ENCODE measurements around the gene ADGRF5. TPM values are rescaled to one million over a fixed set of nuclear protein-coding genes. Genes with fewer than 3 reads are reported as not detected.

The ADGRF5 gene
- total and polyA plus RNA-seq, 8 donors, result 2.2 to 7.6 (median 4.0) TPM

- Histone ChIP-seq H3K27me3 (no peaks in the 10 kb centered on the region), H3K36me3 (no peaks in the 10 kb centered on the region), H3K4me3 (no peak overlapping the region), H3K9me3 (no peaks in the 10 kb centered on the region), H3K4me1 (no peaks in the 10 kb centered on the region), H3K27ac (no peak overlapping the region)
- no peak for TF ChIP-seq CTCF (IDR thresholded peaks at IDR 0.05)
- DNase-seq (no peak), ATAC-seq (no peak), FAIRE-seq (no peak)
- intact Hi-C loops (cut with DNase I), result no loop called here
These were observed 41.3 kb upstream of the ADGRF5 start for GRCh38 chr6:46963039-46963438.

- TF ChIP-seq CTCF (IDR thresholded peaks at IDR 0.05), result no peak
- DNase-seq, result no peak
- Histone ChIP-seq H3K27ac (no peak overlapping the region), H3K36me3 (no peaks in the 10 kb centered on the region), H3K9me3 (no peaks in the 10 kb centered on the region), H3K27me3 (no peaks in the 10 kb centered on the region), H3K4me3 (no peak overlapping the region), H3K4me1 (no peaks in the 10 kb centered on the region)
- 67 to 77% methylated on average over 5 of the region's 5 CpGs for WGBS, 2 donors
- no peak for FAIRE-seq
- no peak for ATAC-seq
- intact Hi-C loops (cut with DNase I), result no loop called here
These were observed 40.0 kb upstream of the ADGRF5 start for GRCh38 chr6:46961711-46962110.

- no peak for ATAC-seq
These were observed 39.5 kb upstream of the ADGRF5 start for GRCh38 chr6:46961232-46961631.

GRCh38 chr6:46959419-46959818 is 37.7 kb upstream of the ADGRF5 start:
- no peaks in the 10 kb centered on the region for H3K9me3 ChIP-seq

More at GRCh38 chr6:46961232-46961631, 39.5 kb upstream of the ADGRF5 start:
- intact Hi-C loops (cut with DNase I), result no loop called here
- H3K36me3 ChIP-seq, result no peaks in the 10 kb centered on the region
- no peaks in the 10 kb centered on the region for H3K4me1 ChIP-seq
- FAIRE-seq (no peak), DNase-seq (no peak)
- H3K27me3 ChIP-seq, result no peaks in the 10 kb centered on the region
- H3K27ac ChIP-seq, result no peak overlapping the region
- no peak overlapping the region for H3K4me3 ChIP-seq
- TF ChIP-seq CTCF (IDR thresholded peaks at IDR 0.05), result no peak
- H3K9me3 ChIP-seq, result no peaks in the 10 kb centered on the region

GRCh38 chr6:46956409-46956808 is 34.7 kb upstream of the ADGRF5 start:
- Histone ChIP-seq H3K4me3 (no peak overlapping the region), H3K9me3 (no peaks in the 10 kb centered on the region), H3K27ac (no peak overlapping the region), H3K4me1 (no peaks in the 10 kb centered on the region), H3K27me3 (no peaks in the 10 kb centered on the region), H3K36me3 (no peaks in the 10 kb centered on the region)
- intact Hi-C loops (cut with DNase I), result no loop called here
- no peak for ATAC-seq
- WGBS, 2 donors, result 93 to 97% methylated on average over 6 of the region's 6 CpGs
- FAIRE-seq, result no peak
- no peak for TF ChIP-seq CTCF (IDR thresholded peaks at IDR 0.05)
- no peak for DNase-seq

More at GRCh38 chr6:46959419-46959818, 37.7 kb upstream of the ADGRF5 start:
- no peak for TF ChIP-seq CTCF (IDR thresholded peaks at IDR 0.05)
- ATAC-seq (no peak), DNase-seq (no peak), FAIRE-seq (no peak)
- Histone ChIP-seq H3K4me1 (no peaks in the 10 kb centered on the region), H3K27ac (no peak overlapping the region), H3K4me3 (no peak overlapping the region), H3K36me3 (no peaks in the 10 kb centered on the region), H3K27me3 (no peaks in the 10 kb centered on the region)
- intact Hi-C loops (cut with DNase I), result no loop called here
